Measurements from ENCODE around the gene FGD4.

FGD4 gene

DNA sequence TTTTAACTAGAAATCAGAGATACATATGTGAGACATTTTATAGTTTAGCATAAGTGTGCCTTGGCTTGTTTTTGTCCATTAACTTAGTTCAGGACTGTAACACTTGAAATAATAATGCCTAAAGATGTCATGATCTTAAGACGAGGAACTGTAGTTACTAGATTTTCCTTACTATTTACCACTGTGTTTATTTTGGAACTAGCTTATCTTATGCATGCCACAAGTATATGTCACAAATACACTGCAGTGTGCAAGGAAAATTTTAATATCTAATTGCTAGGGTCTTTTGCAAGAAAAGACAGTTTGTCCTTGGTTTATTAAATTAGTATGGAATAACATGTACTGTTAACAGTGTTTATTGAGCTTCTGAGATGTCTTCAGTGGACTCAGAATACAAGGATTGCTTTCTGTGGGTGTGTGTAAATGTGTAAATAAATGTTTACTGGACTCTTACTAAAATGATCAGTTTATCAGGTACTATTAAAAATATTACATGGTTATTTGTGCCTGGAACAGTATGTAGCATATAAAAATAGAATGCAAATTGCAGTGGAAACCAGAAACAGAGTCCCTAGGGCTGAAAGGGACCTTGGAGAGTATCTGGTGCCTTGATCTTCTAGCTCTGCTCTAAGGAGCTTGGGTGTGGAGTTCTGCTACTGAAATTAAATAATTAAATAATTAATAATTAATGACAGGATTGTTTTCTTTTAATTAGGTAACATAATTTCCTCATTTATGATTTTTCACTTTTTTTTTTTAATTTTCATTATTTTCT, 58.1 kb downstream of the FGD4 start:
- no peak for DNase-seq

DNA sequence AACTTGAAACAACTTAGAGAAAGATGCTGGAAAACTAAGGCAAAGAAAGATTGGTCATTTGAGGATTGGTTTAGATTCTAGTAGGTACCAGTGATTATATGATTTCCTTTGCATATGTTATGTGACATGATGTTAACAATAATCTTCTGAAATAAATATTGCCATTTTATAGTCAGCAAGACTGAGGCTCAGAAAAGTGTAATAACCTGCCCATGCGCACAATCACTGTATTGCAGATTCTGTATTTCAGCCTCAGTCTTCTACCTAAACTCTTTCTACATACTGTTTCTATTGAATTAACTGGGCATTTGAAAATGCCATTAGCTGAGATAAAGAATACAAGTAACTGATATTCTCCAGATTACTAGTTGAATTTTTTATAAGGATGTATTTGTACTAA, 61.3 kb downstream of the FGD4 start:
- DNase-seq, result no peak

DNA sequence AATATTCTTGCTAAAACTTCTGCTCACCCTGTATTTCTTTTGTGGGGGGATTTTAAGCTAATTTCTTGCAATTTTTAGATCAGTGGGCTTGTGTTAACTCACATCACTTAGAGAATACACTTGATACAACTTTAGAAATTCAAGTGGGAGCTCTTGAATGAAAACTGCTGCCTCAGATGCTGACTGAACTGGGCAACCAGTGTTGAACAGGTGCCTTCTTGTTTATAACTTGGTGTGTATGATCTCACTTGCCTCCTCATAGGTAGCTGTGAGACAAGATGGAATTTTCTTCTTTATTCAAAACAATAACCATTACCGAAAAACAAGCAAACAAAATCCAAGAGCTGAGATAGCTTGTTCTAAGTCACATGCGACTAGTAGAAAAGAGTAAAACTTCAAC, 63.5 kb downstream of the FGD4 start:
- DNase-seq, result no peak

DNA sequence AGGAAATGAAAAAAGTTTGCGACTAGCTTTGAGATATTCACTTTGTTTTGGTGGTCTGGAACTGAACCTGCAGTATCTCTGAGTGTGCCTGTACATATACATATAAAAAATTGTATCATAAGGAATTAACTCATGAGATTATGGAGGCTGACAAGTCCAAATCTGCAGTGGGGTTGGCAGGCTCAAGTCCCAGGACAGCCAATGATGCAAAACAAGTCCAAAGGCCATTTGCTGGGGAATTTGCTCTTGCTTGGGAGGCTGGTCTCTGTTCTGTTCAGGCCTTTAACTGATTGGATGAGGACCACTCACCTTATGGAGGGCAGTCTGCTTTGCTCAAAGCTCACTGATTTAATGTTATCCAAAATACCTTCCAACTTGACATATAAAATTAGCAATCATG, 66.8 kb downstream of the FGD4 start:
- DNase-seq, result no peak

DNA sequence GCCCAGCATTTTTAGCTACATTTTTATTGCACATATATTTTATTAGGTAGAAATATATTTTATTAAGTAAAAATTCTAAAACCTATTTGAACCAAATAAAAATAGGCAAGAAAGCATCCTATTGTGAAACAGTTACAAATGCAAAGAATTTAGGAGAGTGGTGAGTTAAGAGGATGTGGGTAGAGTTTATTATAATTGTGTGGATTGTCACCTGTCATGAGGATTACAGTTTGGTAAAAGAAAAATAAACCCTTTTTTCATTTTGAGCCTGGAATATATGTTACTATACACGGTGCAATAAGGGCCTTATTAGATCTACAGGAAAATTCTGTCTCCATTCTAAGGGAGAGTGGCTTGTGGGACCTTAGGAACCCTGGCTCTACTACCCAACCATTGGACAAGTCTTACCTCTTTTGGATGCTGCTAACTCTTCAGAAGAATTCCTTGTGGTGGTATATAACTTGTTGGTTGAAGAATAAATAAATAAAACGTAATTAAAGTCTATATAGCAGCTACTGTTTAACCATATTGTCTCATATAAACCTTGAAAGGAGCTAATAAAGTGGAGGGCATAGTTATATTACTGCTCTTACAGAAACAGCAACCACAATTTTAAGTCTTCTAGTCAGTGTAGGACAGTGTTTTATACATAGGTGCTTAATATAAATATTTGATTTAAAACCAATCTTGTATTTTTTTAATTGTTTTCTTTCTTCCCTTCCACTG, 67.8 kb downstream of the FGD4 start:
- DNase-seq, result no peak

DNA sequence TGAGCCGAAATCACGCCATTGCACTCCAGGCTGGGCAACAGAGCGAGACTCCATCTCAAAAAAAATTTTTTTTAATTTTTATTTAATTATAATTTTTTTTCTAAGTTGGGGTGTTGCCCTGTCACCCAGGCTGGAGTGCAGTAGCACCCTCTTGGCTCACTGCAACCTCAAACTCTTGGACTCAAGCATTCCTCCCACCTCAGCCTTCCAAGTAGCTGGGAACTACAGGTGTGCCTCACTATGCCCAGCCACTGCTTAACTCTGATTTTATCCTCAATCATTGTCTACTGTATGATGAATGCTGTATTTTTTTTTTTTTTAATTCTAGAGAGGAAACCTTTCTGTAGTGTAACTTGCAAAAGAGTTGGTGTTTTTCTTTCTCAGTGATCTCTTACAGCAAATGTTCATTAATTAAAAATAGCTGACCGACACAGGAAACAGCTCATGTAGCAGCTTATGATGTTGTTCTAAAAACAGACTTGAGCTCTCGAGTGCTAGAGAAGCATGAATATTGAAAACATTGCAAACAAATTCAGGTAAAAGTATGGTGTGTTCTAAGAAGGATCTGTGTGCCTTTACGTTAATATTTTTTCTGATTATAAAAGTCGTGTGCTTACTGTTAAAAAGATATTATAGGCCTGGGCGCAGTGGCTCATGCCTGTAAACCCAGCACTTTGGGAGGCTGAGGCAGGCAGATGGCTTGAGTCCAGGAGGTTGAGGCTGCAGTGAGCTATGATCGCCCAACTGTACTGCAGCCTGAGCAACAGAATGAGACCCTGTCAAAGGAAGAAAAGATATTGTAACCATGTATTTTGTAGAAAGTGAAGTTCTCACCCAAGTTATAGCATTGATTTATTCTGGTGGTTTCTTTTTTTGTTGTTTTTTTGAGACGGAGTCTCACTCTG, 68.9 kb downstream of the FGD4 start:
- no peak for DNase-seq

DNA sequence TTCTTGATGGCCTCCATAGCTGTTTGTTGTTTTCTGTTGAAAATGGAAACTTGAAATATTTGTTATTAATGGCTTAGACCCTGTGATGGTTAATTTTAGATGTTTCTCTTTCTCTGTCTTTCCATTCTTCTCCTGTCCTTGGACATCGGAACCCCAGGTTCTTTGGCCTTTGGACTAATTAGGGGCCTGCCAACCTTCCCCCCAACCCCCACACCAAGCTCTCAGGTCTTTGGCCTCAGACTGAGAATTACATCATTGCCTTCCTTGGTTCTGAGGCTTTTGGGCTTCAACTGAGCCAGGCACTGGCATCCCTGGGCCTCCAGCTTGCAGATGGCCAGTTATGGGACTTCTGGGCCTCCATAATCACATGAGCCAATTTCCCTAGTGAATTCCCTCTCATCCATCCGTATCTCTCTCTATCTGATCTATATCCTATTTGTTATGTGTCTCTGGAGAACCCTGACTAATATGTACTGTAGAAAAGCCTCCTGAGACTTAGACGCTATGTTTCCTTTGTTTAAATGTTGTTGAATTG, 71.6 kb downstream of the FGD4 start:
- DNase-seq, result no peak

DNA sequence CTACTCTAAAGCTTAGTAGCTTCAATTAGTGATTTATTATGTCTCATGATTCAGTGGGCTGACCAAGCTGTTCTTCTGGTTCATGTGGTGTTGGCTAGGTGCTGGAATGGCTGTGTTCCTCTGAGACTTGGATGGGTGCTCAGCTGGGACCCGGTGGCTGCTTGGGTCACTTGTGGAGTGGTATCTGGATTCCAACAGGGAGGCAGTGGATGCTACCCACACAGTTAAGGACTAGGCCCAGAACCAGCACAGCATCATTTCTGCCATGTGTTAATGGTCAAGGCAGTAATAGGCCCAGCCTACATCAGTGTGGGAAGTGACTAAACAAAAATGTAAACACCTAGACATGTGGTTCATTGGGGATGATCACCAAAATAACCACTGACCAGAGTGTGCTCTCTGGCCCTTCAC, 72.2 kb downstream of the FGD4 start:
- DNase-seq, result no peak

DNA sequence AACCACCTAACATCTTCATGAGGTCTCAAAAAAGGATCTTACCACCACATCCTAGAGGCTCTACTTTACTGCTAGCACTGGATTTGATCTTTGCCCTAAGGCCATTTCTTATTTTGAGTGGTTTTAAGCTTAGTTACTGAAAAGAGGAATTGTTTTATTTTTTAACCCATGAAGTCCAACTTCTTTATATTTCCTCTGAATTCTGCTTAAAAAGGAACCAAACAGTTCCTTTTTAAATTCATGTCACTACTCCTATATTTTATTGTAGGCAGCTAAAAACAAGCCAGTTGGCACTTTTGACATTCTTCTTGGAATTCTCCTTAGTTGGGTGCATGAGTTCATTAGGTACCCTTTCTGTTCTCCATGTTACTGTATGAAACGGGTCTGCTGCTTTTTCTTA, 76.4 kb downstream of the FGD4 start:
- no peak for DNase-seq

DNA sequence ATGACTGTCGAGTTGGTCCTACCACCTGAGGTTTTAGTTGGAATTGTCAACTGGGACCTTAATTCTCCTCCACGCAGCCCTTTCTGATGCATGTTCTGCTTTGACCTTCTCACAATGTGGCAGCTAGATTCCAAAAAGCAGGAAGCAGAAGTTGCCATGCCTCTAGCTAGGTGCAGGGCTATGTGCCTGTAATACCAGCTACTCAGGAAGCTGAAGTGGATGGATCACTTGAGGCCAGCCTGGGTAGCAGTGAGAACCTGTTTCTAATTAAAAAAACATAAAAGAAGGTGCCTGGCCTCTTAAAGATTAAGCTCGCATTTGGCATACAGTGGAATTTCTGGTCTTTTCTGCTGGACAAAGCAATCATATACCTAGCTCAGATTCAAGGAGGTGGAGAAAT, 77.1 kb downstream of the FGD4 start:
- DNase-seq, result no peak

DNA sequence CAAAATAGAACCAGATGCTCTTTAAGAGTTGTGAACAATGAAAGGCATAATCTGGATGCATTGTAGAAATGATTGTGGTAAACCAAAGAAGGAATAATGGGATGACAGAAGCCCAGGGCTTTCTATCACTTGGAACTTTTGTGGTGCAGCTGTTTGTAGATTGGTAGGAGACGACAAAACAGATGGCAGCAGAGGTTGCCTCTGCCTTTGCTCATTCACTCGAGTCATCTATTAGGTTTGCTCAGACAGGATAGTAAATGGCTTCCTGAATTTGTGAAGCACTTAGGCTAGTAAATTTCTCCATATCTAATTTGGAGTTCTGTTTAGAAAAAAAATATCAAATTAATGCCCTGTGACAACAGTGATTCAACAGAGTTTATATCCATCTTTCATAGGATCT, 78.4 kb downstream of the FGD4 start:
- no peak for DNase-seq

DNA sequence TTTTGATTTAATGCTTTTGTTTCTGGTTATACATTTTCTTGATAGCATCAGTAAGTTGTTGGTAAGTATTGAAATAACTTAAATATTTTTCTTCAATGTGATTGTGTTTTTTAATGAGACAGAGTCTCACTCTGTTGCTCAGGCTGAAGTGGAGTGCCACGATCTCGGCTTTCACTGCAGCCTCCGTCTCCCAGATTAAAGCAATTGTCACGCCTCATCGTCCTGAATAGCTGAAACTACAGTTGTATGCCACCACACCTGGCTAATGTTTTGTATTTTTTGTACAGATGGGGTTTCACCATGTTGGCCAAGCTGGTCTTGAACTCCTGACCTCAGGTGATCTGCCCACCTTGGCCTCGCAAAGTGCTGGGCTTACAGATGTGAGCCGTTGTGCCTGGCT, 78.8 kb downstream of the FGD4 start:
- no peak for DNase-seq

DNA sequence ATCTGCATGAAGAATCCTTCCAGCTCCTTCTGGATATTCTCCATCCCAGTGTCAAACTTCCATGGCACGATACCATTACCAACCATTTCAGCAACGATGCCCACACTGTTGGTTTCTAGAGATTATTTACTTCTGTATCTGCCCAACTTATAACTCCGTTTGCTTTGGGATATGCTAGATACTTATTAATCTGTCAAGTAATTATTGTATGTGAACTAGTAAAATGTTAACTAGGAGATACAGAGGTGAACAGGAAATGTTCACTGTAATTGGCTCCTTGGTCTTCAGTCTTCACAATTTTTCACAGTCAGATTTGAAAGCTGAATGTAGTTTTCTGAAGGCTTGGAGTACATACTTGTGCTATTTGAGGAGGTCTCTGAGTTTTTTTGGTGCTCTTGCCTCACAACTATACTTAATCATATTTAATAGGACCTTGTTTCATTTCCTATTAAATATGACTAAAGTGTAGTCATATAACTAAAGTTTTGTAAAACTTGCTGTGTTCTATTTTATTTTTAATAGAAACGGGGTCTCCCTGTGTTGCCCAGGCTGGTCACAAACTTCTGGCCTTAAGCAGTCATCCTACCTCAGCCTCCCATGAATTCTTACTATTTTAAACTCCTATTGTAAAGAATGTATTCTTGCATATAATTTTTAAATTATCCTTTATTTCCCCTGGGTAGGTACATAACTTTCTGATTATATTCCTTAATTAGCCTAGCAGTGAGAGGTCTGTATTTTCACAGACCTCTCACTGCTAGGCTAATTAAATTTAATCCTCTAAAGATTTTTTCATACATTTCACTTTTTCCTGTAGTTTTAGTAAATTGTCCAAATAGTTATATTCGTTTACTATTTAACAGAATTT, 79.7 kb downstream of the FGD4 start:
- no peak for DNase-seq

DNA sequence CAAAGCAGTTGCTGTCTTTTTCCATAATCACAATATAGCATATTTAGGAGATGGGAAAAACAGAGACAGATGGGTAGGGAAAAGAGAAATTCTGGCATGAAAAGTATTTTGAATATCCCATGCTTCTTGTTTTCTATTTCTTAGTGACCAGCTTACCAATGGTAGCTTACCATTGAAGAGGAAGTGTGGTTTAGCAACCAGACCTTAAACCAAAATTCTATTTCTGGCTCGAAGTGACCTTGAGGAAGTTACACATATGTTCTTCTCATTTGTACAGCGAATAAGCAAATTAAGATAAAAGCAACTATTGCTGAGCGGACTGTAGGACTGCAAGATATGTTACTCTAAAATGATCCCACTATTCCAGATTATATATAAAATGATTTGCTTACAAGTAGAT, 82.9 kb downstream of the FGD4 start:
- no peak for DNase-seq

DNA sequence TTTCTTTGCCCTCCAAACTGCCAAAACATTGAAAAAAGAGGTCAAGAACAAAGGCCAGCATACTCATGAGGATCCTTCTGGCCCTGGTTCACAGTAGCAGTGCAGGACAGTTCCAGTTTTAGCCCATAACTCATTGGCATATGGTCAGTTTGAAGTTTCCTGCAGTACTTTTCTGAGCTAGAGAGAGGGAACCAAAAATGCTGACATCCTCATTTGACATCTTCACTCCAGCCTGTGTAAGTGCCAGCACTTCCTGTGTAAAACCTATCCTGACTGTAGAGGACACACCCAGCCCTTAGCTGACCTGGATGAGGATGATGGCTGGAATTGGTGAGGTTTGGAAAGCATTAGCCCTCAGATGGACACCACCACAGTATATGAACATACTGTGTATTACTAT, 84.1 kb downstream of the FGD4 start:
- DNase-seq, result no peak

DNA sequence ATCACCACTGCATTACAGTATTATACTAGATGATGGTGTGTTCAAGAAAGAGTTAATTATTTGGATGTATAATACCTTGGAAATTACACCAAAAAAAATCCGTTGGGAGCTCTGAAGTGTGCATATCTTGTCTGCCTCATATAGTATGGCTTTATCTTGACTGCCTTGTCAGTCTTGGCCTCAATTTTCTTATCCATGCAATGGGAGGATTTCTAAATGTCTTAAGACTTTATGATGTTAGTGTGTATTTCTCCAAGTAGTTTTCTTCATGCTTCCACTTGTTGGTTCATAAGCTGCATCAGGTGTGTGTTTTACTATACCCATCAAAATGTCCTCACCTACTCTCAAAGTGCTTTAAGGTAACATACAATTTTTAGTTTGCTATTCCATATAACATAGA, 84.6 kb downstream of the FGD4 start:
- no peak for DNase-seq

DNA sequence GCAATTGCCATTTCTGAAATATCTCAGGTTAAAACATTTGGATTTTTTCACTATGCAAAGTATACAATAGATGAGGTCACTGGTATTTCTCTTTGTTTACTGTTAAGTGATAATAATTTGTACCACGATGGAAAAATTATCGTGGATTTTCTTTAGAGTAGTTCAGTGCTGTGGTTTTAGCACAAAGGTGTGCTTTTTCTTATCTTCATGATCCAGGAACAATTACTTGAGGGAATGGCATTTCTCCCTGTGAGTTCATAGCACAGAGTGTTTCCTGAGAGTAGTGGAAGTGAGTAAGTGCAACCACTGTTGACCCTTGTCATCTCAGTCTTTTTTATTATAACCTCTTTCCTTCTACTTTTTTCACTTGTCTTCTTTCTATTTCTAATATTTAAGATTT, 86.8 kb downstream of the FGD4 start:
- no peak for DNase-seq

DNA sequence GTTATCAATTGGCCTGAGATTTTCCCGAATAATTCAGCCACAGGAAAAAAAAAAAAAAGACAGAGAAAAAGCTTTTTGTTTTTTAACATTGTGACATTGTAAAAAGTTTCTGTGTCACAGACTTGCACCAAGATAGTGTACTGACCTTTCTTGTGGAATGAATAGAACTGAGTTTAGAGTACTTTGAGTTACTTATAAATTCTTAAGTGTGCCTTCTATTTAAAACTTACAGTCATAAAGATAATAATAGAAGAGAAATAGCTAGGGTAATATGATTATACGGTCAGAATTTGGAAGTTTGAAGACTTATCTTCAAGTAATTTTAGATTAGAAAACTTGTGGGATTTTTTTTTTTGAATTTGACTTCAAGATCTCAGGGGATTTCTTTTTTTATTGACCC, 88.8 kb downstream of the FGD4 start:
- no peak for DNase-seq

DNA sequence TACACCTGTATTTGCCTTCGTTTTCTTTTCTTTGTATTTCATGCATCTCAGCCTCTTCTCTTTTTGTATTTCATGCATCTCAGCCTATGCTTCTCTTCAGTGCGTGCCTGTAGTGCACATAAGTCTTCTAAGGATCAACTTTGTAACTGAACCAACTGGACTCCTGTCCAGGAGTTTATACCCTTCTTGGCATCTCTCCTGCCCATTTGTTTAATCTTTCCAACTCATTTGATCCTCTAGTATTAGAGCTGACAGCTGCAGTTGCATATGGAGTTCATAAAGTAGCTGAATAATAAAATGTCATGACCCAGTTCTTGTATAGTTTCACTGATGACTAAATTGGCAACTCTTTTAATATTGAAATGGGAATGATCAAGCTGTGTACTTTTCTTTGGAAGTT, 89.7 kb downstream of the FGD4 start:
- no peak for DNase-seq

DNA sequence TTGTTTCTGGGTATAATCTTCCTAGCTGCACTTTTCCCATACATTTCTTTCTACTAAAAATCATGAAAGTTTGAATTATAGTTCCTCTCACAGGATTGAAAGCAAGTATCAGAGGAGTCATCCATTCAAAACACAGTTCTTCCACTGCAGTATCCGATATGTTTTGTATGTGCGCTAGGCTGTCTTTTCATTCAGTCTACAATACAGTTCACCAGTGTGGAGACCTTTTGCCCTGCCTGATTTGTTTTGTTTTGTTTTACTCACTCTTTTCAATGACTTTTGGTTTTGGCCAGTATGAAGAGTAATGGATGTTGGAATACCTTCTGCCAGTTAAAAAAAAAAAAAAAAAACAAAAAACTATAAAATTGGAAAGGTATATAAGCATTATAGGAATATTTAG, 91.4 kb downstream of the FGD4 start:
- DNase-seq, result no peak

DNA sequence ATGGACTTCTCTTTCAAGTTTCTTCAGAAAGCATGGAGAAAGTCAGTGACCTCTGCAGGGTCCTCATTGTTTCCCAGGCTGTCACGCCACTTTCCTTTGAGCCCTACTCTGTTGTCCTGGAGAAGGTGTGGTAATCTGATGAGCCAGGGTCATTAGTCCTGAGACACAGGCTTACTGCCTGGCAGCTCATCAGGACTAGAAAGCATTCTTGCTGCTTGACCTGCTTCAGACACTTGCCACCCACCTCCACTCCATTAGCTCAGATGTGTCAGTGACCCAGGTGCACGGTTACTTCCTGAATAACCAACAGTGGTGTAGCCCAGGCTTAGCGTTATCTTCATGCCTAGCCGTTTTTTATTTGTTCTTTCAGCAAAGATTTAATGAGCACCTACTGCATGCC, 93.9 kb downstream of the FGD4 start:
- DNase-seq, result no peak

DNA sequence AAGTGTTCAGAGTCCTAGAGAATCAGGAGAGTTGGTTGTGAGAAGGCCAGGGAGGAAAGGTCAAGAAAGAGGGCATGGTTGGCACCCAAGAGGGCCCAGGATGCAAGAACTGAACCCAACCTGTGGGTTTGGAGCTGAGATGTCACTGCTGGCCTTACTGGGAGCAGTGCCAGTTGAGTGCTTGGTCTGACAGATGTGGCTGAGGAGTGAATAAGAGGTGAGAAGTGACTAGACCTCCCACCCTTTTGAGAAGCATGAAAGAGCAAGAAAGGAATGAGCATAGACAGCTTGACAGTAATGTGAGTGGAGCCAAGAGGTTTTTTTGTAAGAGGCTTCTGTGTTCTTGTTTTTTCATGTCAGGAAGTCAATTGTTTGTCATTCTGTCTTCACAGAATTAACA, 95.3 kb downstream of the FGD4 start:
- DNase-seq, result no peak

DNA sequence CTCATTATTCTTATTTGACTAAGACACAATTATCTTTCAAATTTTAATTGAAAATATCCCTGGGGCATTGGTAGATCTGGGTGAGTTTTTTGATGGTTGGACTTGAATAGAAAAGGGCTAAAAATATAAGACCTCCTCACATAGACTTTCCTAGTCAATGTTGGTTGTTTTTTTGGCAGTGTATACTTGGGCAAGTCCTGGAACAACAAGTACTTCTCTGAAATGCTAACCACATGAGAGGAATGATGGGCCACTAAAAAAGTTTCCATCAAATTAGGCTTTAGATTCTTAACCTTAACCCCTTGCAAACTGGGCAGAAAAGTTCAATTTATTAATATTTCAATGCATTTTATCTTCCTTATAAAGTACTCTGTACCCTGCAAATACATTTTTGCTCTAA, 97.6 kb downstream of the FGD4 start:
- no peak for DNase-seq

Measured in NCI-H2081 (cell line).